Activated CD4-positive, alpha-beta memory T cell treated with anti-CD3 and anti-CD28 coated beads, Interleukin-2, amount 10 ng/mL, durations not matched to agents 7 days and 5 days (primary cell): Measurements from ENCODE around the gene N4BP2L2. TPM values are rescaled to one million over a fixed set of nuclear protein-coding genes. Genes with fewer than 3 reads are reported as not detected.
A peak's percentile ranks its signal among the peaks of the same experiment; 100 is the strongest.

ENCODE experiments used
- CTCF ChIA-PET: fragments of 350-600 bp; sonication (Branson Sonifier 250); formaldehyde crosslinking; loops from one replicate; lab custom pipeline; 2021; ENCODE audit warnings: antibody characterized with exemption, inconsistent platforms; lab: Charles Lee
- POLR2A ChIA-PET: fragments of 350-600 bp; sonication (Branson Sonifier 250); formaldehyde crosslinking; loops from one replicate; lab custom pipeline; 2021; ENCODE audit warnings: antibody characterized with exemption; lab: Charles Lee
- DNase-seq: peaks from one replicate; pipeline ENCODE4 v3.0.0-alpha.2; 2020
- H3K27ac Mint-ChIP-seq: one replicate; pipeline ENCODE4 v1.8.0; 2021; ENCODE audit warnings: mild to moderate bottlenecking, mixed read lengths
- H3K27me3 Mint-ChIP-seq: one replicate; pipeline ENCODE4 v1.8.0; 2021; ENCODE audit warnings: mixed read lengths
- H3K36me3 Mint-ChIP-seq: one replicate; pipeline ENCODE4 v1.8.0; 2021; ENCODE audit warnings: low read depth, mixed read lengths
- H3K4me1 Mint-ChIP-seq: one replicate; pipeline ENCODE4 v1.8.0; 2021; ENCODE audit warnings: mixed read lengths
- H3K4me3 Mint-ChIP-seq: one replicate; pipeline ENCODE4 v1.8.0; 2021; ENCODE audit warnings: mild to moderate bottlenecking, mixed read lengths
- H3K9me3 Mint-ChIP-seq: one replicate; pipeline ENCODE4 v1.8.0; 2021; ENCODE audit warnings: mixed read lengths
- total RNA-seq, 2 experiments: library from RNA; stranded (reverse); gene quantifications; one replicate each; pipeline ENCODE4 v1.2.3, GENCODE V29; 2021

Gene N4BP2L2
- total RNA-seq, 2 experiments from 2014 or later = 119 to 126 TPM

- peaks cover 2% of the 10 kb centered on the region for H3K36me3 Mint-ChIP-seq
- peaks cover 7% of the 10 kb centered on the region for H3K27me3 Mint-ChIP-seq
- H3K9me3 Mint-ChIP-seq = peaks cover 7% of the 10 kb centered on the region
- no peak overlapping the region for H3K27ac Mint-ChIP-seq
- POLR2A ChIA-PET = no interaction called here
- no peak for DNase-seq
- no peak overlapping the region for H3K4me3 Mint-ChIP-seq
- CTCF ChIA-PET = no interaction called here
- H3K4me1 Mint-ChIP-seq = no peaks in the 10 kb centered on the region
Observed at GRCh38 chr13:32555613-32556012, 17.0 kb upstream of the N4BP2L2 start.

- Mint-ChIP-seq H3K36me3 (no peaks in the 10 kb centered on the region), H3K27me3 (peaks cover 4% of the 10 kb centered on the region), H3K4me3 (no peak overlapping the region), H3K27ac (no peak overlapping the region), H3K9me3 (peaks cover 4% of the 10 kb centered on the region), H3K4me1 (no peaks in the 10 kb centered on the region)
- no peak for DNase-seq
- ChIA-PET POLR2A (no interaction called here), CTCF (no interaction called here)
Observed at GRCh38 chr13:32553720-32554119, 15.1 kb upstream of the N4BP2L2 start.

GRCh38 chr13:32549788-32550187 lies 11.2 kb upstream of the N4BP2L2 start:
- H3K27me3 Mint-ChIP-seq = peaks cover 11% of the 10 kb centered on the region
- no peak for DNase-seq
- H3K9me3 Mint-ChIP-seq = no peaks in the 10 kb centered on the region
- H3K36me3 Mint-ChIP-seq = no peaks in the 10 kb centered on the region
- ChIA-PET CTCF (no interaction called here), POLR2A (interaction anchor here (1.8 kb wide), 1 partner anchor 11 kb away, joined by 6 read pairs; the partner anchor contains the start of gene N4BP2L2)
- no peak overlapping the region for H3K27ac Mint-ChIP-seq
- no peaks in the 10 kb centered on the region for H3K4me1 Mint-ChIP-seq
- no peak overlapping the region for H3K4me3 Mint-ChIP-seq

GRCh38 chr13:32548837-32549236 lies 10.2 kb upstream of the N4BP2L2 start:
- CTCF ChIA-PET = no interaction called here
- H3K36me3 Mint-ChIP-seq = no peaks in the 10 kb centered on the region
- no peaks in the 10 kb centered on the region for H3K4me1 Mint-ChIP-seq
- H3K9me3 Mint-ChIP-seq = no peaks in the 10 kb centered on the region
- POLR2A ChIA-PET = no interaction called here
- no peak overlapping the region for H3K27ac Mint-ChIP-seq
- DNase-seq = no peak
- H3K4me3 Mint-ChIP-seq = no peak overlapping the region
- H3K27me3 Mint-ChIP-seq = peaks cover 11% of the 10 kb centered on the region

GRCh38 chr13:32545083-32545482 lies 6.5 kb upstream of the N4BP2L2 start:
- ChIA-PET CTCF (interaction anchor here (1.3 to 1.5 kb wide), 2 partner anchors 36 to 41 kb away, joined by 3 to 4 read pairs; partner anchors contain the start of gene PDS5B), POLR2A (no interaction called here)
- no peaks in the 10 kb centered on the region for H3K9me3 Mint-ChIP-seq
- no peaks in the 10 kb centered on the region for H3K36me3 Mint-ChIP-seq
- no peaks in the 10 kb centered on the region for H3K4me1 Mint-ChIP-seq
- H3K27me3 Mint-ChIP-seq = peaks cover 10% of the 10 kb centered on the region
- H3K27ac Mint-ChIP-seq = no peak overlapping the region
- H3K4me3 Mint-ChIP-seq = no peak overlapping the region
- DNase-seq = no peak

GRCh38 chr13:32542221-32542620 lies 3.6 kb upstream of the N4BP2L2 start:
- CTCF ChIA-PET = interaction anchor here (0.6 kb wide), 1 partner anchor 39 kb away, joined by 3 read pairs; no protein-coding TSS in a partner anchor

GRCh38 chr13:32538143-32538620 lies 413 bp downstream of the N4BP2L2 start:
- H3K36me3 Mint-ChIP-seq = peaks cover 43% of the 10 kb centered on the region
- DNase-seq = no peak
- POLR2A ChIA-PET = interaction anchor here (0.6 to 3.8 kb wide), 15 partner anchors 8 to 1923 kb away, joined by 3 to 37 read pairs (median 5); partner anchors contain the start of genes BRCA2, N4BP2L1, PDS5B and ZAR1L
- peaks cover 2% of the 10 kb centered on the region for H3K27me3 Mint-ChIP-seq
- peaks cover 48% of the 10 kb centered on the region for H3K4me1 Mint-ChIP-seq
- no peaks in the 10 kb centered on the region for H3K9me3 Mint-ChIP-seq
- peak overlapping the region; percentile 98 for H3K27ac Mint-ChIP-seq
- H3K4me3 Mint-ChIP-seq = peak overlapping the region; percentile 95
- CTCF ChIA-PET = interaction anchor here (0.7 to 1.7 kb wide), 6 partner anchors 20 to 1005 kb away, joined by 3 to 10 read pairs (median 5); partner anchors contain the start of gene PDS5B

More at GRCh38 chr13:32542221-32542620, 3.6 kb upstream of the N4BP2L2 start:
- POLR2A ChIA-PET = no interaction called here
- Mint-ChIP-seq H3K27ac (no peak overlapping the region), H3K36me3 (peaks cover 8% of the 10 kb centered on the region), H3K27me3 (peaks cover 10% of the 10 kb centered on the region), H3K9me3 (no peaks in the 10 kb centered on the region), H3K4me1 (peaks cover 13% of the 10 kb centered on the region), H3K4me3 (no peak overlapping the region)
- DNase-seq = no peak

GRCh38 chr13:32537580-32538142 lies 934 bp downstream of the N4BP2L2 start:
- Mint-ChIP-seq H3K4me1 (peaks cover 52% of the 10 kb centered on the region), H3K9me3 (no peaks in the 10 kb centered on the region), H3K36me3 (peaks cover 47% of the 10 kb centered on the region), H3K4me3 (peak overlapping the region; percentile 95), H3K27me3 (peaks cover 2% of the 10 kb centered on the region), H3K27ac (peak overlapping the region; percentile 98)
- peak; percentile 56 for DNase-seq
- ChIA-PET CTCF (interaction anchor here (0.6 to 2.0 kb wide), 6 partner anchors 14 to 1005 kb away, joined by 3 to 8 read pairs (median 5); partner anchors contain the start of genes BRCA2 and ZAR1L), POLR2A (interaction anchor here (0.6 to 3.8 kb wide), 13 partner anchors 8 to 1071 kb away, joined by 3 to 37 read pairs (median 5); partner anchors contain the start of genes BRCA2, N4BP2L1, PDS5B and ZAR1L)

GRCh38 chr13:32535748-32536147 lies 2.8 kb downstream of the N4BP2L2 start:
- CTCF ChIA-PET = interaction anchor here (0.6 to 2.0 kb wide), 2 partner anchors 221 to 793 kb away, joined by 3 to 6 read pairs; partner anchors contain the start of genes BRCA2 and ZAR1L
- no peaks in the 10 kb centered on the region for H3K9me3 Mint-ChIP-seq
- H3K27ac Mint-ChIP-seq = peak overlapping the region; percentile 46
- H3K4me1 Mint-ChIP-seq = peaks cover 68% of the 10 kb centered on the region
- peaks cover 56% of the 10 kb centered on the region for H3K36me3 Mint-ChIP-seq
- POLR2A ChIA-PET = interaction anchor here (1.1 to 3.8 kb wide), 2 partner anchors 10 to 109 kb away, joined by 3 to 37 read pairs; partner anchors contain the start of gene N4BP2L1
- H3K27me3 Mint-ChIP-seq = no peaks in the 10 kb centered on the region
- no peak for DNase-seq
- peak overlapping the region; percentile 12 for H3K4me3 Mint-ChIP-seq

- peaks cover 73% of the 10 kb centered on the region for H3K4me1 Mint-ChIP-seq
- ChIA-PET POLR2A (no interaction called here), CTCF (no interaction called here)
- no peak overlapping the region for H3K4me3 Mint-ChIP-seq
- no peaks in the 10 kb centered on the region for H3K9me3 Mint-ChIP-seq
- no peak overlapping the region for H3K27ac Mint-ChIP-seq
- peaks cover 56% of the 10 kb centered on the region for H3K36me3 Mint-ChIP-seq
- no peak for DNase-seq
- no peaks in the 10 kb centered on the region for H3K27me3 Mint-ChIP-seq
Observed at GRCh38 chr13:32535115-32535514, 3.5 kb downstream of the N4BP2L2 start.

- no peaks in the 10 kb centered on the region for H3K9me3 Mint-ChIP-seq
- ChIA-PET CTCF (interaction anchor here (0.6 to 1.5 kb wide), 6 partner anchors 8 to 1013 kb away, joined by 3 to 6 read pairs (median 4); partner anchors contain the start of genes BRCA2 and ZAR1L), POLR2A (interaction anchor here (0.9 to 1.7 kb wide), 7 partner anchors 8 to 215 kb away, joined by 3 to 9 read pairs (median 6); partner anchors contain the start of genes N4BP2L1 and N4BP2L2)
- H3K27me3 Mint-ChIP-seq = no peaks in the 10 kb centered on the region
- H3K27ac Mint-ChIP-seq = peak overlapping the region; percentile 92
- peak overlapping the region; percentile 72 for H3K4me3 Mint-ChIP-seq
- peaks cover 64% of the 10 kb centered on the region for H3K36me3 Mint-ChIP-seq
- H3K4me1 Mint-ChIP-seq = peaks cover 78% of the 10 kb centered on the region
- DNase-seq = no peak
Observed at GRCh38 chr13:32530841-32531253, 7.7 kb downstream of the N4BP2L2 start.

GRCh38 chr13:32528358-32528757 lies 10.2 kb downstream of the N4BP2L2 start:
- H3K36me3 Mint-ChIP-seq = peaks cover 59% of the 10 kb centered on the region
- H3K27me3 Mint-ChIP-seq = no peaks in the 10 kb centered on the region
- H3K9me3 Mint-ChIP-seq = no peaks in the 10 kb centered on the region
- ChIA-PET CTCF (no interaction called here), POLR2A (interaction anchor here (1.2 kb wide), 1 partner anchor 32 kb away, joined by 3 read pairs; no protein-coding TSS in a partner anchor)
- no peak for DNase-seq
- H3K4me1 Mint-ChIP-seq = peaks cover 55% of the 10 kb centered on the region
- H3K4me3 Mint-ChIP-seq = no peak overlapping the region
- H3K27ac Mint-ChIP-seq = no peak overlapping the region

GRCh38 chr13:32527151-32527550 lies 11.4 kb downstream of the N4BP2L2 start:
- CTCF ChIA-PET = interaction anchor here (0.8 kb wide), 1 partner anchor 204 kb away, joined by 4 read pairs; no protein-coding TSS in a partner anchor
- no peak for DNase-seq
- peaks cover 56% of the 10 kb centered on the region for H3K36me3 Mint-ChIP-seq
- H3K9me3 Mint-ChIP-seq = no peaks in the 10 kb centered on the region
- no peak overlapping the region for H3K27ac Mint-ChIP-seq
- H3K4me1 Mint-ChIP-seq = peaks cover 50% of the 10 kb centered on the region
- POLR2A ChIA-PET = no interaction called here
- H3K27me3 Mint-ChIP-seq = no peaks in the 10 kb centered on the region
- no peak overlapping the region for H3K4me3 Mint-ChIP-seq
